Spinal cord (tissue), 10 donors: ENCODE measurements around the gene LIMCH1. TPM values are rescaled to one million over a fixed set of nuclear protein-coding genes. Genes with fewer than 3 reads are reported as not detected.
A peak's percentile ranks its signal among the peaks of the same experiment; 100 is the strongest.

Experiments used
- DNase-seq, 6 donors: peaks; one replicate each; pipeline versions ENCODE4 v3.0.0 to v3.0.0-alpha.2; 2013 to 2015; ENCODE audit warnings: low spot score in 6 of 6, low read depth in 4 of 6
- H3K27ac ChIP-seq: one replicate; pipeline ENCODE4 v1.5.1; 2013; ENCODE audit warnings: low read depth, low read length, control low read depth
- H3K27me3 ChIP-seq: one replicate; pipeline ENCODE4 v1.6.1; 2013; ENCODE audit warnings: low read length; ENCODE audit not compliant: control insufficient read depth, insufficient read depth
- H3K36me3 ChIP-seq: one replicate; pipeline ENCODE4 v1.6.1; 2013; ENCODE audit warnings: low read length; ENCODE audit not compliant: control insufficient read depth, insufficient read depth
- H3K4me1 ChIP-seq: one replicate; pipeline ENCODE4 v1.6.1; 2013; ENCODE audit warnings: low read length; ENCODE audit not compliant: control insufficient read depth, insufficient read depth
- H3K4me3 ChIP-seq: one replicate; pipeline ENCODE4 v1.5.1; 2013; ENCODE audit warnings: low read depth, low read length, control low read depth
- H3K9me3 ChIP-seq: one replicate; pipeline ENCODE4 v1.6.1; 2013; ENCODE audit warnings: low read length; ENCODE audit not compliant: control insufficient read depth, insufficient read depth
- WGBS: methylation state at CpG from one replicate; pipeline ENCODE4 v1.1.5; 2013; ENCODE audit warnings: missing lambda C conversion rate; ENCODE audit not compliant: insufficient coverage; 5-methylcytosine and 5-hydroxymethylcytosine counted together
- polyA plus RNA-seq, 2 donors: library from polyadenylated mRNA; unstranded; fragments of 120-200 nt; gene quantifications; one replicate each; pipeline ENCODE4 v1.2.1, GENCODE V29; 2013; ENCODE audit not compliant: insufficient read length in 2 of 2
- total RNA-seq, 2 donors: library from RNA; depleted of rRNA in 1 of 2; stranded (reverse); fragments of 120-200 nt in 1 of 2; fragments of >200 nt in 1 of 2; gene quantifications; one replicate each; pipeline versions ENCODE4 v1.2.3 to v1.2.4, GENCODE V29; 2013 to 2014
- donor health status: healthy.

The LIMCH1 gene
- total and polyA plus RNA-seq, 4 donors, result 51.2 to 64.9 (median 58.9) TPM

GRCh38 chr4:41528512-41529205 lies 9.3 kb upstream of the LIMCH1 start:
- Histone ChIP-seq H3K4me3 (no peak overlapping the region), H3K9me3 (no peaks in the 10 kb centered on the region), H3K27ac (no peak overlapping the region), H3K27me3 (no peaks in the 10 kb centered on the region), H3K4me1 (no peaks in the 10 kb centered on the region), H3K36me3 (no peaks in the 10 kb centered on the region)
- no peak for DNase-seq
- 55% methylated on average over 4 of the region's 6 CpGs for WGBS

GRCh38 chr4:41530741-41531140 lies 7.2 kb upstream of the LIMCH1 start:
- Histone ChIP-seq H3K27ac (peak overlapping the region; percentile 70), H3K4me3 (no peak overlapping the region), H3K27me3 (no peaks in the 10 kb centered on the region), H3K4me1 (peaks cover 2% of the 10 kb centered on the region), H3K9me3 (no peaks in the 10 kb centered on the region), H3K36me3 (no peaks in the 10 kb centered on the region)
- DNase-seq, result no peak
- 100% methylated on average over 1 of the region's 5 CpGs for WGBS

GRCh38 chr4:41532336-41532735 lies 5.6 kb upstream of the LIMCH1 start:
- Histone ChIP-seq H3K36me3 (no peaks in the 10 kb centered on the region), H3K4me3 (no peak overlapping the region), H3K9me3 (no peaks in the 10 kb centered on the region), H3K27me3 (no peaks in the 10 kb centered on the region), H3K4me1 (peaks cover 2% of the 10 kb centered on the region), H3K27ac (no peak overlapping the region)
- 86% methylated on average over 2 of the region's 7 CpGs for WGBS
- no peak for DNase-seq

- peaks cover 5% of the 10 kb centered on the region for H3K4me1 ChIP-seq
- H3K4me3 ChIP-seq, result no peak overlapping the region
- H3K27ac ChIP-seq, result no peak overlapping the region
- 42% methylated on average over 2 of the region's 2 CpGs for WGBS
- no peaks in the 10 kb centered on the region for H3K36me3 ChIP-seq
- H3K27me3 ChIP-seq, result no peaks in the 10 kb centered on the region
- DNase-seq, result no peak
- no peaks in the 10 kb centered on the region for H3K9me3 ChIP-seq
Measured at GRCh38 chr4:41532882-41533281, 5.1 kb upstream of the LIMCH1 start.

- Histone ChIP-seq H3K36me3 (no peaks in the 10 kb centered on the region), H3K9me3 (no peaks in the 10 kb centered on the region), H3K4me3 (no peak overlapping the region), H3K4me1 (peaks cover 11% of the 10 kb centered on the region), H3K27me3 (peaks cover 2% of the 10 kb centered on the region), H3K27ac (no peak overlapping the region)
- DNase-seq, result no peak
- 95% methylated on average over 3 of the region's 3 CpGs for WGBS
Measured at GRCh38 chr4:41533680-41534079, 4.3 kb upstream of the LIMCH1 start.

- DNase-seq, result no peak
- Histone ChIP-seq H3K9me3 (no peaks in the 10 kb centered on the region), H3K36me3 (no peaks in the 10 kb centered on the region), H3K27ac (no peak overlapping the region), H3K27me3 (peaks cover 5% of the 10 kb centered on the region), H3K4me3 (no peak overlapping the region), H3K4me1 (peaks cover 15% of the 10 kb centered on the region)
Measured at GRCh38 chr4:41534404-41534803, 3.6 kb upstream of the LIMCH1 start.

- Histone ChIP-seq H3K36me3 (no peaks in the 10 kb centered on the region), H3K9me3 (no peaks in the 10 kb centered on the region), H3K4me1 (peaks cover 15% of the 10 kb centered on the region), H3K4me3 (no peak overlapping the region), H3K27ac (no peak overlapping the region), H3K27me3 (peaks cover 5% of the 10 kb centered on the region)
- DNase-seq, result peak in 1 of 6 donors; percentile 64
- no CpG with 5 or more reads among the region's 6 CpGs for WGBS
Measured at GRCh38 chr4:41535911-41536371, 2.0 kb upstream of the LIMCH1 start.

GRCh38 chr4:41537292-41537890 lies 566 bp upstream of the LIMCH1 start:
- H3K4me3 ChIP-seq, result no peak overlapping the region
- H3K27ac ChIP-seq, result peak overlapping the region; percentile 29
- peaks cover 15% of the 10 kb centered on the region for H3K4me1 ChIP-seq
- no peaks in the 10 kb centered on the region for H3K9me3 ChIP-seq
- no CpG with 5 or more reads among the region's 1 CpG for WGBS
- no peaks in the 10 kb centered on the region for H3K36me3 ChIP-seq
- H3K27me3 ChIP-seq, result peaks cover 5% of the 10 kb centered on the region
- DNase-seq, result peak in 1 of 6 donors; percentile 88

GRCh38 chr4:41538887-41539498 lies 1.0 kb downstream of the LIMCH1 start:
- H3K27me3 ChIP-seq, result peaks cover 5% of the 10 kb centered on the region
- DNase-seq, result no peak
- H3K9me3 ChIP-seq, result no peaks in the 10 kb centered on the region
- H3K4me3 ChIP-seq, result peak overlapping the region; percentile 13
- H3K4me1 ChIP-seq, result peaks cover 15% of the 10 kb centered on the region
- 44% methylated on average over 7 of the region's 12 CpGs for WGBS
- H3K36me3 ChIP-seq, result no peaks in the 10 kb centered on the region
- H3K27ac ChIP-seq, result no peak overlapping the region

- DNase-seq, result no peak
- Histone ChIP-seq H3K9me3 (no peaks in the 10 kb centered on the region), H3K27ac (no peak overlapping the region), H3K36me3 (no peaks in the 10 kb centered on the region), H3K4me3 (no peak overlapping the region), H3K4me1 (peaks cover 20% of the 10 kb centered on the region), H3K27me3 (peaks cover 5% of the 10 kb centered on the region)
Measured at GRCh38 chr4:41539711-41540110, 1.8 kb downstream of the LIMCH1 start.
